ENCODE data around the gene ARF4. TPM values are rescaled to one million over a fixed set of nuclear protein-coding genes. Genes with fewer than 3 reads are reported as not detected.

Gene ARF4
- total and polyA plus RNA-seq, 10 of the 15 experiments (the other 5 are each of a cell fraction or from before 2014, with no cell fraction given) = 66.2 to 283 (median 128) TPM

- TF ChIP-seq CEBPZ (IDR thresholded peaks at IDR 0.05; ENCODE audit: low read depth, low read length) = no peak
- 0 out of 2 replicates have a peak, but pooled peaks have one; percentile 52 for TF ChIP-seq RCOR1 (conservative IDR thresholded peaks at IDR 0.05; ENCODE audit: low read depth, low read length)
- TF ChIP-seq, protein P1, sequence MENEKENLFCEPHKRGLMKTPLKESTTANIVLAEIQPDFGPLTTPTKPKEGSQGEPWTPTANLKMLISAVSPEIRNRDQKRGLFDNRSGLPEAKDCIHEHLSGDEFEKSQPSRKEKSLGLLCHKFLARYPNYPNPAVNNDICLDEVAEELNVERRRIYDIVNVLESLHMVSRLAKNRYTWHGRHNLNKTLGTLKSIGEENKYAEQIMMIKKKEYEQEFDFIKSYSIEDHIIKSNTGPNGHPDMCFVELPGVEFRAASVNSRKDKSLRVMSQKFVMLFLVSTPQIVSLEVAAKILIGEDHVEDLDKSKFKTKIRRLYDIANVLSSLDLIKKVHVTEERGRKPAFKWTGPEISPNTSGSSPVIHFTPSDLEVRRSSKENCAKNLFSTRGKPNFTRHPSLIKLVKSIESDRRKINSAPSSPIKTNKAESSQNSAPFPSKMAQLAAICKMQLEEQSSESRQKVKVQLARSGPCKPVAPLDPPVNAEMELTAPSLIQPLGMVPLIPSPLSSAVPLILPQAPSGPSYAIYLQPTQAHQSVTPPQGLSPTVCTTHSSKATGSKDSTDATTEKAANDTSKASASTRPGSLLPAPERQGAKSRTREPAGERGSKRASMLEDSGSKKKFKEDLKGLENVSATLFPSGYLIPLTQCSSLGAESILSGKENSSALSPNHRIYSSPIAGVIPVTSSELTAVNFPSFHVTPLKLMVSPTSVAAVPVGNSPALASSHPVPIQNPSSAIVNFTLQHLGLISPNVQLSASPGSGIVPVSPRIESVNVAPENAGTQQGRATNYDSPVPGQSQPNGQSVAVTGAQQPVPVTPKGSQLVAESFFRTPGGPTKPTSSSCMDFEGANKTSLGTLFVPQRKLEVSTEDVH (IDR thresholded peaks at IDR 0.05; ENCODE audit: low read depth, partially characterized antibody) = peak; percentile 30
- no peak; the same call in 1 of the 2 replicates for TF ChIP-seq FOXK2 (IDR thresholded peaks at IDR 0.05)
- peak; percentile 63 for TF ChIP-seq SIX5 (IDR thresholded peaks at IDR 0.05; ENCODE audit: low read depth, low read length, severe bottlenecking)
- no peak for TF ChIP-seq SREBF1 (IDR thresholded peaks at IDR 0.05; ENCODE audit: low read length)
- no peak for TF ChIP-seq PAX8 (IDR thresholded peaks at IDR 0.05)
- TF ChIP-seq HCFC1 (IDR thresholded peaks at IDR 0.05; ENCODE audit: low read length) = peak; percentile 65
- peak; percentile 38; the same call in 1 of the 2 replicates for TF ChIP-seq TARDBP (IDR thresholded peaks at IDR 0.05; ENCODE audit: borderline replicate concordance)
- TF ChIP-seq TBL1XR1 (IDR thresholded peaks at IDR 0.05; ENCODE audit: low read depth, low read length) = no peak
- TF ChIP-seq RELA (IDR thresholded peaks at IDR 0.05; ENCODE audit: borderline replicate concordance, partially characterized antibody) = peak; percentile 38
- no peak for TF ChIP-seq BMI1 (IDR thresholded peaks at IDR 0.05; ENCODE audit: borderline replicate concordance)
- peak; percentile 92; the same call in 1 of the 2 replicates for TF ChIP-seq ZNF207 (IDR thresholded peaks at IDR 0.05; ENCODE audit: borderline replicate concordance)
- no peak for TF ChIP-seq BCL11A (IDR thresholded peaks at IDR 0.05; ENCODE audit: low read depth, low read length)
- TF ChIP-seq, protein P2, sequence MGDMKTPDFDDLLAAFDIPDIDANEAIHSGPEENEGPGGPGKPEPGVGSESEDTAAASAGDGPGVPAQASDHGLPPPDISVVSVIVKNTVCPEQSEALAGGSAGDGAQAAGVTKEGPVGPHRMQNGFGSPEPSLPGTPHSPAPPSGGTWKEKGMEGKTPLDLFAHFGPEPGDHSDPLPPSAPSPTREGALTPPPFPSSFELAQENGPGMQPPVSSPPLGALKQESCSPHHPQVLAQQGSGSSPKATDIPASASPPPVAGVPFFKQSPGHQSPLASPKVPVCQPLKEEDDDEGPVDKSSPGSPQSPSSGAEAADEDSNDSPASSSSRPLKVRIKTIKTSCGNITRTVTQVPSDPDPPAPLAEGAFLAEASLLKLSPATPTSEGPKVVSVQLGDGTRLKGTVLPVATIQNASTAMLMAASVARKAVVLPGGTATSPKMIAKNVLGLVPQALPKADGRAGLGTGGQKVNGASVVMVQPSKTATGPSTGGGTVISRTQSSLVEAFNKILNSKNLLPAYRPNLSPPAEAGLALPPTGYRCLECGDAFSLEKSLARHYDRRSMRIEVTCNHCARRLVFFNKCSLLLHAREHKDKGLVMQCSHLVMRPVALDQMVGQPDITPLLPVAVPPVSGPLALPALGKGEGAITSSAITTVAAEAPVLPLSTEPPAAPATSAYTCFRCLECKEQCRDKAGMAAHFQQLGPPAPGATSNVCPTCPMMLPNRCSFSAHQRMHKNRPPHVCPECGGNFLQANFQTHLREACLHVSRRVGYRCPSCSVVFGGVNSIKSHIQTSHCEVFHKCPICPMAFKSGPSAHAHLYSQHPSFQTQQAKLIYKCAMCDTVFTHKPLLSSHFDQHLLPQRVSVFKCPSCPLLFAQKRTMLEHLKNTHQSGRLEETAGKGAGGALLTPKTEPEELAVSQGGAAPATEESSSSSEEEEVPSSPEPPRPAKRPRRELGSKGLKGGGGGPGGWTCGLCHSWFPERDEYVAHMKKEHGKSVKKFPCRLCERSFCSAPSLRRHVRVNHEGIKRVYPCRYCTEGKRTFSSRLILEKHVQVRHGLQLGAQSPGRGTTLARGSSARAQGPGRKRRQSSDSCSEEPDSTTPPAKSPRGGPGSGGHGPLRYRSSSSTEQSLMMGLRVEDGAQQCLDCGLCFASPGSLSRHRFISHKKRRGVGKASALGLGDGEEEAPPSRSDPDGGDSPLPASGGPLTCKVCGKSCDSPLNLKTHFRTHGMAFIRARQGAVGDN (IDR thresholded peaks at IDR 0.05) = peak; percentile 91
- peak; percentile 64; the same call in 1 of the 2 replicates for TF ChIP-seq CHD1 (IDR thresholded peaks at IDR 0.05; ENCODE audit: low read depth, low read length)
- TF ChIP-seq PBX3 (IDR thresholded peaks at IDR 0.05; ENCODE audit: insufficient replicate concordance, low read depth, low read length) = no peak
- no peak for TF ChIP-seq NFIC (IDR thresholded peaks at IDR 0.05; ENCODE audit: low read depth, low read length)
- no peak for TF ChIP-seq SMARCA5 (IDR thresholded peaks at IDR 0.05)
Observed at GRCh38 chr3:57597127-57597923, at the start of gene ARF4 (continued).
